Amniotic epithelial cell (primary cell): ENCODE measurements around the gene CLK3.
A peak's percentile ranks its signal among the peaks of the same experiment; 100 is the strongest.

Experiments used
- DNase-seq: peaks from one replicate; pipeline ENCODE4 v3.0.0-alpha.2; 2010; ENCODE audit warnings: low read depth

CLK3 gene

DNA sequence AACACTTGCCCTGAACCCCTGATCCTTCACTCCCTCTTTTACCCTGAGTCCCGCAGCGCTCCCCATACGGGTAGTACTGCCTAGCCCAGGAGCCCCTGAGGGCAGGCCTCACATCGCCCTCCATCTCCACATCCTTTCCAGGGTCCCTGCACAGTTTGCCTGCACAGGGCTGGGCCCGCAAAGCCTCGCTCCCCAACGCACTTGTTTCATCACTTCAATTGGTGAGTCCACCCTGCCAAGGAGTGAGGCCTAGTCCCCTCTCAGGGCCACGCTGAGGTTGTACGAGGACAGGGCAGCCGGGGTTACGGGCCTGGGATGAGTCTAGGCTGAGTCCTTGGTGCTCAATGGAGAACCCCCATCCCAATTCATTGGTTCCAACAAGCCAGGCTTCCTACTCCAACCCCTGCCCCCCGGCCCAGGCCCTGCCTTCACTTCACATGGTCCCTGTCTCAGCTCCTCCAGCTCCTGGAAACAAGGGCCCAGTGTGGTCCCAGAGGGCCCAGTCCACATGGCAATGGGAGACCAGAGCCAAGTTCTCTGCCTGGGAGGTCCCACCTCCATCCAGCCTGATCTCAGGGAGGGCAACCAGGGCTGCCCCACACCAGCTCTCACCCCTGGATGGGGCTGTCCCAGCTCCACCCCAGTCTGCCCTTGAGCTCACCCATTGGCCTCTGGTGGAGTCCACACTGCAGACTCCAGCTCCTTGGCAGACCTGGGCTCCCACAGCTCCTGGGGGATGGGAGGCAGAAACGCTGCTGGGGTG lies 12.4 kb upstream of the CLK3 start:
- no peak for DNase-seq

DNA sequence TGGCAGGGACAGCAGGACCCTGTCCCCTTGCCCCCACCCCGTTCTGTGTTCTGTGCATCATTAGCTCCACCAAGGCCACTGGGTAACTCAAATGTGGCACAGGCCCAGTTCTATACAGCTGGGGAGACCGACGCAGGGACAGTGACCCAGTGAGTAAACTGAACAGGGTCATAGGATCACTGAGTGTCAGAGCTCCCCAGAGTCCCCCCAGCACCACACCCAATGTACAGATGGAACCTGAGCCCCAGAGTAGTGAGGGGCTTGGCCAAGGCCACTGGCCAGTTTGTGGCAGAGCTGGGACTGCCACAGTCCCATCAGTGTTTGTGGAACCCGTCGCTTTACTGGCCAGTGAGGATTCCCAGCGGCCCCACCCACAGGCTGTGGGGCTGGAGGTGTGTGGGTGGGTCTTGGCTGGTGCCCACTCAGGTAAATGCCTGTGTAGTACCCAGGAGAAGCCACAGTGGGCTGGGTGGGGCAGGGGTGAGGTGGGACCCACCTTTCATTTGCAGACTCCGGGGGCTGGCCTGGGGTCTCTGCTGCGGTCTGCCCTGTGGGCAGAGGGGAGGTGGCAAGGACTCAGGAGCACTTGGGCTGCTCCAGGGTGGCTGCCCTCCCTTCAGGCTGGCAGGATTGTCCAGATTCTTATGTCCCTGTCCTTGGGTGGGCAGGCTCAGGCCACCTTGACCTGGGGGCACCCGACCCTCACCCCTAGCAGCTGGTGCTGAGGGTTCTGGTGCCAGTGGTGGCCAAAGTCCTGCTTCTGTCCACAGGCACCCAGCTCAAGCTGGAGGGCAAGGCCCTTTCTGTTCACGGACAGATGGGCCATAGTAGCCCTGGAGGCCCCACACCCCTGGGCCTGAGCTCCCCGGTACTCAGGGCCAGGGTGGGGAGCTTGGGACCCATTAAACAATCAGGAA lies 11.6 kb upstream of the CLK3 start:
- no peak for DNase-seq

DNA sequence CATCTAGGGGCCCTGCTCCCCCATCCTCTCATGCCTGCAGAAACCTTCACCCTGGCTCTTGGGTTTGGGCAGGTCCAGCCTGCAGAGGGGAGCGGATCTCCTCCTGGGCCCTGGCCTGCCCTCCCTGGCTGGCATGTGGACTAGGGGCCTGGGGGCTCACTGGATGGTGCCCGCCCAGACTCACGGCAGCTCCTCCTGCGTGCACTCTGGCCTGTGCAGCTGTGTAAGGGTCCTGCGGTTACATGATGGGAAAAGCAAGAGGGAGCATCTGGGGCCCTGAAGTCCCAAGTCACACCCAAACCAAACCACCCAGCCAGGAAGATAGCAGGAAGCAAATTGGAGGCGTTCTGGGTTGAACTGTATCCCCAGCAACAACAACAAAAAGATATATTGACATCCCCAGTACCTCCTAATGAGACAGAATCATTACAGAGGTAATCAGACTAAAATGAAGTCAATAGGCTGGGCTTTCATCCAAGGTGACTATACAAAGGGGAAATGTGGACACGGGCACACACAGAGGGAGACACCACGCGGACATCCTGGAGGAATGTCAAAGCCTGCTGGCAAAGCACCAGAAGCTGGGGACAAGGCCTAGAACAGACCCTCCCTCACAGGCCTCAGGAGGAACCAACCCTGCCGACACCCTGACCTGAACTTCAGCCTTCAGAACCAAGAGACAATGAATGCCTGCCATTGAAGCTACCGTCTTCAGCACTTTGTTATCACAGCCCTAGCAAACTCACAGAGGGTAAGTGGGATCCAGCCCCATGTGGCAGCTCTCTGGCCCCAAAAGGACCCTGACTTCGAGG lies 10.4 kb upstream of the CLK3 start:
- DNase-seq: no peak

DNA sequence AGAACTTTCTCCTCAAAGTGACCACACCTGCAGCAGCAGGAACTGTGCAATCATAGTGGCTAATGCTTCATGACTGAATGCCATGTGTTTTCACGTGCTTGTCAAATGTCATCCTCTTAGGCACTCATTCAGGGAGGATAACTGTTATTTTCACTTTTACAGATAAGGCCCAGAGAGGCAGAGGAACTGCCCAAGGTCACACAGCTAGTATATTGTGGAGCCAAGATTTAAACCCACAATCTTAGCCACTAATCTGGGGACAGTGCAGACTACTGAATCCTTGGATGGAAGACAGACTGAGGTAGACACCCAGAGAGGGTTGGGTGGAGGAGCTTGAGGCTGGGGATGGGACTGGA lies 9.9 kb upstream of the CLK3 start:
- DNase-seq: no peak

DNA sequence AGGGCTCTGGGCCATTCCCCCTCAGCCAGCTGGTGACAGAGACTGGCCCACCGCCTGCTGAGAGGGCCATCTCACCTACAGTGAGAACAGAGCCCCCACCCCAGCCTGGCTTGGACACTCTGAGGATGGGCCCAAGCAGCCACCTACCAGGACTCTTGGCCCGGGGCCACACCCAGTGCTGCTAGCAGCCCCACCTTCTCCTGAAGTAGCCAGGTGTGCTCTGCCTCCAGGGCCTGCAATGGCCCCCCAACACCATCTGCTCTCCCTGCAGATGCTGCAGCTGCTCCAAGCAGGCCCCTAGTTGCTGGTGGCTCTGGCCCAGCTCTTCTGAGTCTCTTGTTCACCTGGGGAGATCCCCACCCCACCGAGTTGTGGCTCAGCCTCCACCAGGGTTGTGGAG lies 6.8 kb upstream of the CLK3 start:
- DNase-seq: no peak

DNA sequence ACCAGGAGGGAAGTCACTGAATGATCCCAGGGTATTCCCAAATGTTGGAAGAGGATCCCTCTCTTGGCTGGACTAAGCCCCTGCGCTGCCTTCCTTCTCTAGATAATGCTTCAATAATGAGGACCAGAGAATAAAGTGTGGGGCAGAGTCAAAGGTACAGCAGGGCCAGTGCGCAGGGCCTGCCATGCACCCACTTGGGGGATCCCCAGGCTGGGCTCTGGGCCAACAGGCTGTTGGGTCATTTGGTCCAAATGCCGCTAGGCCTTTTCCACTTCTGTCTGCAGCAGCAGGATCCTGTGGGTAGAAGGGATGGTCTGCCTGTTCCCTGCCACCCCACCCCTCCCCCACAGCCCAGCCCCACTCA lies 5.7 kb upstream of the CLK3 start:
- no peak for DNase-seq

DNA sequence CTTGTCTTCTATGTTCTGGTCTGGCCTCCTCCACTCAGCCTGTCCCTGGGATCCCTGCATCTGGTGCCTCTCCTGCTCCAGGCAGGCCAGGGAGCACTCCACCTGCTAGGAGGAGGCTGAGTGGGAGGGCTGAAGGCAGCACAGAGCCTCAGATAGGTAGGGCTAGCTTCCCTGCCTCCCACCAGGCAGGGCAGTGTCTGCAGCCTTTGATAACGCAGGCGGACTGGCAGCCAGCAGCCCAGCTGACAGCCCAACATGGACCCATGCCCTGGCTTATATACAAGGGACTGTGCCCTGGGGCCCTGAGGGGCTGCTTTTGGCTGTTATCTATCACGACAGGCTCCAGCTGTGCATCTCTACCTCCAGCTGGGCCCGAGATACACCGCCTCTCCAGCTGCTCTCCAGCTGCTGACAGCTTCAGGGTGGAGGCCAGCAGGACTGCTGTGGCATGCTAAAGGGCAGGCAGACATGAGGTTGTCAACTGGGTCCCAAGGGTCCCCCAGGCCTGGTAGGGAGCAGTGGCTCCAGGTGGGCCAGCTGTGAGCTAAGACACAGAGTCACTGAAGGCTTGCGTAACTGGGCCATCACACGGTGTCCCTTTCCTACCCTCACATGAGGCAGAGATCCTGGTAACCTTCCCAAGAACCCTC lies 5.2 kb upstream of the CLK3 start:
- no peak for DNase-seq

DNA sequence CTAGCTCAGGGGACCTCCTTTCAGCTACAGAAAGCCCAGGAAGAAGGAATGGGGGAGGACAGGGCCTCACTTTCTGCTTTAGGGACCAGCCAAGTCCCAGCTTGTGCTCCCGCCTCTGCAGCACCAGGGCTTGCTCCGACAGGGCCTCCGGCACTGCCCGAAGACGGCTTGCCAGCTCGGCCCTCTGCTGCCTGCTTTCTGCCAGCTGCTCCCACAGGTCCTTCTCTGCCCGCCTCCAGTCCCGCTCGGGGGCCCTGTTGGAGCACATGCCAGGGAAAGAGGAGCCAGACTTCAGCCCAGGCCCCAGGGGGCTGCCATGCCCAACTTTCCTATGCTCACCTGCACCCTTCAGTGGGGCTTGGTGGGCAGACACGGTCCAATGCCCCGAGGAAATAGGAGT lies 4.3 kb upstream of the CLK3 start:
- DNase-seq: no peak

DNA sequence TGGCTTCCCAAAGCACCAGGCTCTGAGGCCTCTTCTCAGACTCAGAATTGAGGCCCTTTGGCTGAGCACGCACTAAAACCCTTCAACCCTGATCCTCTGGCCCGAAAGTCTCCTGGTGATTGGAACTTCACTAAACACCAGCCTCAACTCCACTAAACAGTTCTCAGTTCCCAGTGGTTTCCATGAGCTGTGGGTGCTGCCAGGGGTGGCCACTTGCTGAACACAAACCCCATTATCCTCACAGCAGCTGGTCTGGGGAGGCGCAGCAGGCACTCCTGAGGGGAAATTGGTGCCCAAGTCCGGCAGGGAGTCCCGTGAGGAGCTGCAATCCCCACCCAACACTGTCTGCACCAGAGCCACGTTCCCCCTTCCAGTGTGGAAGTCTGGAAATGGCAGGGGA lies 3.8 kb upstream of the CLK3 start:
- no peak for DNase-seq

DNA sequence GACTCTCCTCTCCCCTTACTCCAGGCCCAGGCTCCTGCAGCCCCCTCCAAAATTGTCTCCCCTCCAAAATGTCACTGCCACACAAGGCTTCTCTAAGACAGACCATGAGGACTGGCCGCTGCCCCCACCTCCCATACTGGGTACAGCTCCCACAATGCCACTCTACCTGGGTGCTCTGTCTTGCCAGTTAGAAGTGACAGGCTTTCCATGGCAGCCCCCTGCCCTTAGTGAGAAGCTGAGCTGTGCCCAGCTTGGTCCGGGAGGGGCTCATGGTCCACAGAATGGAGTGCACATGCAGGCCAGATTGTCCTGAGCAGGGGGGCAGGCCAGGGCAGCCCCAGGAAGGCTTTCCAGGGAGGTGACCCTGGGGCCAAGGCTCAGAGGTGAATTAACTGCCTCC lies 3.0 kb upstream of the CLK3 start:
- DNase-seq: no peak

DNA sequence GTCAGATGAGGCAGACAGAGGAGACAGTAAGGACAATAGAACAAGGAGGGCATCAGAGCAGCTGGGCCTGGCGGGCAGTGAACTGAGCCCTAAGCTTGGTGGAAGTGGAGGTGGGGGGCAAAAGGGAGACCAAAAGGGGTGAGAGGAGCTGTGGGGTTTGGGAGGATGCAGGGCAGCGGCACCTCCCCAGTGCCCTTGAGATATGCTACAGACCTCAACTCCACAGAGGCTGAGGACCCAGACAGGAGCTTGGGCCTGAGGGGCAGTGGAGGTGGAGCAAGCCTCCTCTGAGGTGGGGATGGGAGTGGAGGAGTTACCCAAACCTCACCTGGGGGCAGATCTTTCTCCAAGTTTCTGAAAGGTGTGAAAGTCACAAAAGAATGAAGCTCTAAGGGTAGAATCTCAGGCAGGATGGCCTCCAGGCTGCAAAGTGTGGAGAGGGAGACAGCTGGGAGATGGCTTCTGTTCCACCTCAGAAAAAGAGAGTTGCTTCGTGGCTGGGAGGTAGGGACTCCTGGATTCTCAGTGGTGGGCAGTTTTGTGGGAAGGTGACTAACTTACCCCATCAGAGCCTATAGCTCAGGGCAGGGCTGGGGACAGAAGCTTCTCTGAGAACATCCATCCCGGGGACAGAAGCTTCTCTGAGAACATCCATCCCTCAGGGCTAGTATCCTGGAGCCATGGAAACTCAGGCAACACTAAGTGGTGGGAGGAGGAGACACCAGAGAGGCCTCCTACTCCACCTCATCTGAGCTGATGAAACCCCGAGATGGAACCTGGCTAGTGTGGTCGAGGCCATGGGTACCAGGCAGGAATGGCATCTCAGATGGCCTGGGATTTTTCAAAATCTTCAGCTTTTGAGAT lies 2.3 kb upstream of the CLK3 start:
- peak; percentile 40 for DNase-seq

DNA sequence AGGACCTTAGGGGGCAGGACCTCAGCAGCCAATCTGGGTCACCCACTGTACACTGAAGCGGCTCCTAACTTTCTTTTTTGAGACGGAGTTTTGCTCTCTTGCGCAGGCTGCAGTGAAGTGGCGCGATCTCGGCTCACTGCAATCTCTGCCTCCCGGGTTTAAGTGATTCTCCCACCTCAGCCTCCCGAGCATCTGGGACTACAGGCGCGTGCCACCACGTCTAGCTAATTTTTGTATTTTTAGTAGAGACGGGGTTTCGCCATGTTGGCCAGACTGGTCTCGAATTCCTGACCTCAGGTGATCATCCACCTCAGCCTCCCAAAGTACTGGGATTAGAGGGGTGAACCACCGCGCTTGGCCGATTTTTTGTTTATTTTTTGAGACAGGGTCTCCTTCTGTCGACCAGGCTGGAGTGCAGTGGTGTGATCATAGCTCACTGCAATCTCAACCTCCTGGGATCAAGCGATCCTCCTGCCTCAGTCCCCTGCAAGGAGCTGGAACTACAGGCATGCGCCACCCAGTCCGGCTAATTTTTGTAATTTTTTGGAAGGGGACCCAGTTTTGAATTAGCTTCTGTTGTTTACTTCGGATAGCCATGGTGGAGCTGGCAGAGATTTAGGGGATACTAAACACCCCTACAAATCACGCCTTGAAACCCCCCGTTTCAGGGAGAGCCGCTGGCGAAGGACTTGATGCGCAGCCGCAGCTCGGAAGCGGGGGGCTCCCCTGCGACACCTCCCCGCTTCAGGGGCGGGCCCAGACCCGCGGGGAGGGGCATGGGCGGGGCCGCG lies 1.5 kb upstream of the CLK3 start:
- DNase-seq: no peak

DNA sequence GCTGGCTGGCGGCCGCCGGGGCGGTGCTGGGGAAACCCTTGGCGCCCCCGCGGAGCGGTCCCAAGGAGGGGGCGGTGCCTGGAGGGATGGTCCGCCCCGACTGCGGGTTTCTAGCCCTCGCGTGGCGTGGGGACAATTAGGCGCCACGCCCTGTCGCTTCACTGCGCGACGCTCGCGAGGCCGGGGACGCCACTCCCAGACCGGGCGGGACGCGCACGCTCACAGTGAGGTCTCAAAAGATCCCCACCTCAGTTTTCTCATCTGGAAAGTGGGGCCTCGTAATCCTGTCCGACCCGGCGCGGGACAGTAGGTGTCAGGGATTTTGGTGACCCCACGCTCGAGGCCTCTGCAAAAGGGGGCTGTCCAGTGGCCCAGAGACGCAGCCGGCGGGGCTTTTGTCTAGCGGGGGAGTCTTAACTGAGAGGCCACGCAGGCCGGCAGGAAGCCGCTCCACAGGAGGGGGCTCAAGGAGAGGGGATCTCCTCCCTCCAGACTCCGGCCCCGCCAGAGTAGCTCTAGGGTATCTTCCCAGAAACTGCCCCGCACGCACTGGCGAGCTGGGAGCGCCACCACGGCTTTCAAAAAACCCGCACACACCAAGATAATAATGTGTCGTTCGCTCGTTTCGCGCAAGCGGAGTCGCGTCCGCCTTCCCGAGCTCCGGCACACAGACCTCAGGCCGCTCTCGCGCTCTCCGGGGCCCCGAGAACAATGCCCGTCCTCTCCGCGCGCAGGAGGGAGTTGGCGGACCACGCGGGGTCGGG lies 710 bp upstream of the CLK3 start:
- peak; percentile 46 for DNase-seq

DNA sequence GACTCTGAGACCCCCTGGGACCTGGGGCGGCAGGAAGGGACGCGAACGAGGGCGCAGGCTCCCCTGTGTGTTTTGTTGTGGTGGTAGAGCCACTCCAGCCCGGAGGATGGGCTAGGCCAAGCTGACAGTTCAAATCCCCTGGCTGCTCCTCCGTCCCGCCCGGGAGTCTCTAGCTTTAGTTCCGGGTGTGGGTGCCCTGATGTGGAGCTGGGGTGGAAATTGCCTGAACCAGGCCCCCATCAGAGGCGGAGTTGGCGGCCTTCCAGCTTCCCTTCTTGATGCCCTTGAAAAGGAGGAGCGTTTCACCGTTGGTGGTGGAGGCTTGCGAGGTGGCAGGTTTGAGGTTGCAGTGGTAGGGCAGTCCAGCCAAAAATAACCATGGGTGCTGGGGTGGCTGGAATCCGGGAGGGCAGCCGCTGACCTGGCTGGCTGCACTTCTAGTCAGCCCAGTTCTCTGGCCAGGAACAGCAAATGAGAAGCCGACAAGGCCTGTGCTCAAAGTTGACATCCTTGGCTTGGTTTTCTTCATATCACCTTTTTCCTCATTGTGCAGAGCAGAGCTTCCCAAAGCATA lies 817 bp downstream of the CLK3 start:
- DNase-seq: peak; percentile 71

DNA sequence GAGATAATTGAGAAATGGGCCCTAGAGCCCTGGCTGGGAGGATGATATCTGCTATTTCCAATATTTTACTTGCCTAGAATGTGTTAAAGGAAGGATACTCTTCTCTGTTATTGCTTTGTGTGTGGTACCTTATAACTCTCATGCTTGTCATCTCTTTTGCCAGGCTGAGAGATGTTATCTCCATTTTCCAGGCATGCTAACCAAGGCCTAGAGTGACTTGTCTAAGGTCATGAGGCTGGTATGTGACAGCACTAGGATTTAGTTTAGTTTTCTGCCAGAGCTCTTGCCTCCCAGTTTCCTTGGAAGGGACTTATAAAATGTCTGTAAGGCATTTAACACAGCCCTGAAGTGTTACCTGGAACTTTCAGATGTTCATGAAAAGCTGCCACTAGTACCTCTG lies 1.4 kb downstream of the CLK3 start:
- peak; percentile 11 for DNase-seq

DNA sequence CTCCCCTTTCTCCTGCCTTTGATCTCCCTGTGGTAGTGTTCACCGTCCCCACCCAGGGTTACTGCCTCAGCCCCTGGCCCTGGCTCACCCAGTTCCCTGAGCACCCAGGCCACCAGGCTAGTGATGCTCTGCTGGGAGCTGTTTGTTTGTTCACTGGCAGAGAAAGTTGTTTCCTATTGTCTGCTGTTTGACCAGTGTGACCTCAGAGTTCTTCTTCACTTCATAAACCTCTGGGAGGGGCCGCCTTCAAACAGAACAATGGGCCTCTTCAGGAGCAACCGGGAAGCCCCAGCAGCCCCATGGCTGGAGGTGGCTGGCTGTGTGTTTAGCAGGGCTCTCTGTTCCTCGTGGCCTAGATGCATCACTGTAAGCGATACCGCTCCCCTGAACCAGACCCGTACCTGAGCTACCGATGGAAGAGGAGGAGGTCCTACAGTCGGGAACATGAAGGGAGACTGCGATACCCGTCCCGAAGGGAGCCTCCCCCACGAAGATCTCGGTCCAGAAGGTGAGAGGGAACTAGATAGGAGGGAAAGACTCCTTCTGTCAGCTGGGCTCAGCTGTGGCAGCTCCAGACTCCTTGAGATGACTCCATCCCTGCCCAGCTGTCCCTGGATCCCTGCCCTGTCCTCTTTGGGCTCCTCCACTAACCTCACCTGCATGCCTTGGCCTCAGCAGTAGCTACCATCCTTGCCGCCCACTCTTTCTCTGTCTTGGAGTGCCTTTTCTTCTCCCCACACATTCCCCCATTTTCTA lies 3.4 kb downstream of the CLK3 start:
- no peak for DNase-seq

DNA sequence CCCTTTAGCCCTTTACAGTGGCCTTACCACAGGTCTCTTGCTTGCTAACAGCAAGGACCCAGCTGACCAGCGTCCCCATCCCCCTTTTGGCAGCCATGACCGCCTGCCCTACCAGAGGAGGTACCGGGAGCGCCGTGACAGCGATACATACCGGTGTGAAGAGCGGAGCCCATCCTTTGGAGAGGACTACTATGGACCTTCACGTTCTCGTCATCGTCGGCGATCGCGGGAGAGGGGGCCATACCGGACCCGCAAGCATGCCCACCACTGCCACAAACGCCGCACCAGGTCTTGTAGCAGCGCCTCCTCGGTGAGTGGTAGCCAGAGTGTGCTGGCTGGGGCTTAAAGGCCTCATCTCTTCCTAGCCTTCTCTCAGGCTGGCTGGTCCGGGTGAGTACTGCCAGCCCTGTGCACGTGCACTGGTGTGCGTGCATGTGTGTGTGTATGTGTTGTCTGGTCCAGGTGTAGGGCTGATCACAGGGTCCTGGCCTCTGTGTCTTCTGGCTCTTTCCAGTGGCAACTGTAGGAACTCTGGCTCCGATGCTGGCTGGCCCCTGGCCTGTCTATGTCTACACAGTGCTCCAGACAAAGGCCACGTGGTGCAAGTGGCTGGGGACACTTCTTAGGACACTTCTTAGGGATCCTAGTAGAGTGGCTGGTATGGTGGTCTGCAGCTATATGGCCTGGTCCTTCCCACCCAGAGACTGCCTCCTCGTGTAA lies 4.4 kb downstream of the CLK3 start:
- no peak for DNase-seq
